Effector CD4-positive, alpha-beta T cell (primary cell): Measurements from ENCODE around the gene IGSF6.

Experiments used
- DNase-seq: peaks from one replicate; pipeline ENCODE4 v3.0.0-alpha.2; 2020

The IGSF6 gene

DNA sequence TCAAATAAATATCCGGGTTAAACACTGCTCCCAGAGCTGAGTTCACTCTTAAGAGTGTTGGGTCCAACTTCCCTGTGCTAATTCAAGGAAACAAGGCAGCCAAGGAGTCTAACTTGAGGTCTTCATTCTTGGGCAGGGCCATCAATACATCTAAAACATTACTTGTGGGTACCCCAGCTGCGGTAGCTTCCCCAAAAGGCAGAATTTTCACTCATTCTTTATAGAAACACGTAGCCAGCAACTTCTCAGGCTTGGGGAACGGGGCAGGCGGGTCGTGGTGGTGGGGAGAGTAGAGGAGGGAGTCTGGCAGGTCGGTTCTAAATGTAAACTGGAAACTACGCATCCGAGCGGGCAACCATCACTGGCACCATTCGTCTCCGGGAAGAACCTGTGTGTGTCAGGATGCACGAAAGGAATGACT is 53.7 kb downstream of the IGSF6 start:
- DNase-seq = no peak

DNA sequence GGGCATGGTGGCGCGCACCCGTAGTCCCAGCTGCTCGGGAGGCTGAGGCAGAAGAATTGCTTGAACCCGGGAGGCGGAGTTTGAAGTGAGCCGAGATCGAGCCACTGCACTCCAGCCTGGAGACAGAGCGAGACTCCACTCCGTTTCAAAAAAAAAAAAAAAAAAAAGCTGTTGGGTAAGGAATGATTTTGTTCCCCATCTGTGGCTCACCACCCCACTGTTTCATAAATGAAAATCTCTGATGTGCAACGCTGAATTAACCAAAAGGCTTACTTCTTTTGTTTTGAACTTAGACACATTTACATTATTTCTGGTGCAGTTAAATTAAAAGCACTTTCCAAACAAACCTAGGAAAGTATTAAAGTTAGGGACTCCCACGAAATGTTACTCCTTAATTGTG is 54.2 kb downstream of the IGSF6 start:
- DNase-seq = no peak

DNA sequence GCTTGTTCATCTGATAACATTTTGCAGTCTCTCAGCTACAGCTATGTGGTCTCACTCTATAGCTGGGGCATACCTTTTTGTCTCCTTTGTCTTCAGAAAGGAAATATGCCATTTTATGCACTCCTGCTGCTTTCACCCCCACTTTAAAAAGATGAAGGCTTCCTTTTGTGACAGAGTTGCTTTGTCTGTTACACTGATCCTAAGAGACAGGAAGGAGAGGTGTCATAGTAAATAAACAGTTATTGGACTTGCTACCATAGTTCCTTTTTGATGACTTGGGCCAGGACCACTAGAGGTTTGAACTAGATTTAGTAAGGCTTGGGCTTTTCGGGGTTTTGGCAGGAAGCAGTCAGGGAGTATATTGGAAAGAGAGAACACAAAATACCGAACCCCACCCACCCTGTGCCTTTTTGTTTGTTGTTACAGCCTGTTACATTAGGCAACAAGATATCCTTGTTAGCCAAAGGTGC is 54.8 kb downstream of the IGSF6 start:
- DNase-seq = no peak

DNA sequence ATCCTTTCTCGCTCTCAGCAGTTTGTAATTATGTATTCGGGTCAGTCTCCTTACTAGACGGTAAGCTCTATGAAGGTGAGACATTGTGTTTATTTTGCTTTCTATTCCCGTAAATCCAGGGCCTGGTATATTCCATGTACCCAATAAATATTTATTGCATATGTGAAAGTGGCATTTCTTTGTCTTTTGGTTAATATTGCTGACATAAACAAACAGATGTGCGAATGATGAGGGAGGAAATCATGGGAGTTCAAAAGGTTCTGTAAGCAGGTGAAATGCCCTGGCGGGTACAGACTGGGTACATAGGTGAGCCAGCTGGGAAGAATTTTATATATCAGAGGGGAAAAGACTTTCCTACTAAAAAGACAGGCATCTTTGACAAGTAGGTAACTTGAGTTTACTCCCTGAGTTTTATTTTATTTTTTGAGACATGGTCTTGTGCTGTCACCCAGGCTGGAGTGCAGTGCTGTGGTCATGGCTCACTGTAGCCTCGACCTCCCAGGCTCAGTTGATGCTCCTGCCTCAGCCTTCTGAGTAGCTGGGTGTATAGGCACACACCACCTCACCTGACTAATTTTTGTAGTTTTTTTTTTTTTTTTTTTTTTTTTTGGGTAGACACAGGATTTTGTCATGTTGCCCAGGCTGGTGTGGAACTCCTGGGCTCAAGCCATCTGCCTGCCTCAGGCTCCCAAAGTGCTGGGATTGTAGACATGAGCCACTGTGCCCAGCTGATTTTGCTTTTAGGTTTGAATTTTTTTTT is 58.7 kb downstream of the IGSF6 start:
- DNase-seq = no peak

DNA sequence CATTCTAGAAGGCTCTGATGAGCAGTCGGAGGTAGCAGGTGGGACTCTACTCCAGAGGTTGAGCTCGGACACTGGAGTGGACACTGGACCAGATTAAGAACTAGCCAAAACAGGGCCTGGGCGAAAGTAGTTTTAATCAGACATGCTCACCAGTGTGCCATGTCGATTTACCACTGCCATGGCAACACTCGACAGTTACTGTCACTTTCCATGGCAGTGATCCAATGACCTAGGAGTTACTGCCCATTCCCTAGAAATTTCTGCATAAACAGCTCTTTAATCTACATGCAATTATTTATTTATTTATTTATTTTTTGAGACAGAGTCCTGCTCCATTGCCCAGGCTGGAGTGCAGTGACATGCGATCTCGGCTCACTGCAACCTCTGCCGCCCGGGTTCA is 60.2 kb downstream of the IGSF6 start:
- no peak for DNase-seq

DNA sequence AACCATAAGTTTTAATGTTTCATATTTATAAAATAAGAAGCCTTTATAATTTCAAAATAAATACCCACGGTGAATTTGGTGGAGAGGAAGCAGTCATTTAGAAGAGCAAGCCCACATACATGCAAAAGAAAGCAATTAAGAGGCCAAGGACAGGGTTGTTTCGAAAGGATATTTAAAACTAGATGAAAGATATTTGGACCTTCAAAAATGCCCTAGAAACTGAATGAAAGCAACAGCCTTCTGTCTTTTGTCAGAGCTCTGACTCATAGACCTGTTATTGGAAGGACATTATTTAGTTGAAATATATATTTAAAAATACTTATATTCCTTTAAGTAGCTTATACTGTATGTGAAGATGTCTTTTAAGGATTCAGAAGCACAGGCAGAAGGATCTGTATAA is 61.6 kb downstream of the IGSF6 start:
- DNase-seq = no peak

DNA sequence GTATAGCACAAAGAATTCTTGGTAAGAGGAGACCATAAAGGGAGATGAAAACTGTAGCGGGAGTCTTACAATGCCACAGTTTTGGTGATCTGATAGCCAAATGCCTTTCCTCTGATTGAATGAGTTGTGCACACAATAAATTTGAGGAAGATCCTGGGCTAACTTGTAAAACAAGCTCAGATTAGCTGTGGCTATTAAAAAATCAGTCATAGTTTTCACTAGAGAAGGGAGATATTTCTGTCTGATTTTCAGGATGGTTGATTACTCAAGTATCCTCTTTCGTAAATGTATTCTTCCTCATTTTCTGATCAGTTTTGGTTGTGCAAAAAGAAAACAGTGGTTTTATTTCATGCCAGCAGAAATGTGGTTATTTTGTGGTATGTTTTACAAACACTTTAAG is 62.1 kb downstream of the IGSF6 start:
- no peak for DNase-seq

DNA sequence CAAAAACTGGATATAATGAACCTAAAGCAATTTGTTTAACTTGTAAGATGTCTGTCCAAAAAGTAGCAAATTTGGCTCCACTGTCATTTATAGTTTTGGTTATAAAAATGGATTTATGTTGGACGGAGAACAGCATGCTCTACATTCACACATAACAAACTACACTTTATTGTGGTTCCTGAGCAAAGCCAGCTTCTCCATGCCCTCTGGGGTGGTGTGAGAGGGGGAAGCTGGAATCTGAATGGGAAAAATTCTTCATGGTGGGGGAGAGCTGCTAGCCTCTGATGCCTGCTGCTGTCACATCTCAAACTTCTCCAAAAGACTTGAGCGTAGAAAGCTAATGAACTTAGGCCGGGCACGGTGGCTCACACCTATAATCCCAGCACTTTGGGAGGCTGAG is 62.9 kb downstream of the IGSF6 start:
- DNase-seq = no peak
